Measurements from ENCODE around the gene AKR1A1.
"Not testable (repeated sequence)": the region's sequence is repeated elsewhere in the genome, so short reads cannot be mapped to it uniquely, and the experiment has no call there.

The AKR1A1 gene

GRCh38 chr1:45550401-45551351 is at the start of gene AKR1A1:
Gene AKR1A1, plus strand, starts transcription at chr1:45550826. Its CDS starts 10,969 bp downstream, at chr1:45561795.
- peak; percentile 90 for DNase-seq (ENCODE audit: low spot score)

- DNase-seq (ENCODE audit: low spot score), result no peak
Observed at GRCh38 chr1:45501505-45501859, 49.1 kb upstream of the AKR1A1 start.

GRCh38 chr1:45503462-45504360 is 46.9 kb upstream of the AKR1A1 start:
- no peak for DNase-seq (ENCODE audit: low spot score)

GRCh38 chr1:45507195-45507594 is 43.4 kb upstream of the AKR1A1 start:
- no peak for DNase-seq (ENCODE audit: low spot score)

- DNase-seq (ENCODE audit: low spot score), result no peak
Observed at GRCh38 chr1:45507893-45508292, 42.7 kb upstream of the AKR1A1 start.

- DNase-seq (ENCODE audit: low spot score), result no peak
Observed at GRCh38 chr1:45508295-45509151, 42.1 kb upstream of the AKR1A1 start.

GRCh38 chr1:45510036-45510971 is 40.3 kb upstream of the AKR1A1 start:
- DNase-seq (ENCODE audit: low spot score), result no peak

- DNase-seq (ENCODE audit: low spot score), result peak; percentile 76
Observed at GRCh38 chr1:45510972-45511527, 39.6 kb upstream of the AKR1A1 start.

- DNase-seq (ENCODE audit: low spot score), result peak; percentile 74
Observed at GRCh38 chr1:45512641-45513054, 38.0 kb upstream of the AKR1A1 start.

- not testable (repeated sequence) for DNase-seq (ENCODE audit: low spot score)
Observed at GRCh38 chr1:45513532-45514260, 36.9 kb upstream of the AKR1A1 start.

GRCh38 chr1:45516036-45516435 is 34.6 kb upstream of the AKR1A1 start:
- no peak for DNase-seq (ENCODE audit: low spot score)

- no peak for DNase-seq (ENCODE audit: low spot score)
Observed at GRCh38 chr1:45516465-45516864, 34.2 kb upstream of the AKR1A1 start.

GRCh38 chr1:45518366-45518765 is 32.3 kb upstream of the AKR1A1 start:
- DNase-seq (ENCODE audit: low spot score), result not testable (repeated sequence)

- DNase-seq (ENCODE audit: low spot score), result peak; percentile 96
Observed at GRCh38 chr1:45518910-45519309, 31.7 kb upstream of the AKR1A1 start.

- not testable (repeated sequence) for DNase-seq (ENCODE audit: low spot score)
Observed at GRCh38 chr1:45519774-45520173, 30.9 kb upstream of the AKR1A1 start.

GRCh38 chr1:45521413-45522323 is 29.0 kb upstream of the AKR1A1 start, which contains the start of gene PRDX1:
Gene PRDX1, minus strand, starts transcription at chr1:45521884. Its CDS starts 2,841 bp downstream, at chr1:45519043.
- DNase-seq (ENCODE audit: low spot score), result peak; percentile 97

- DNase-seq (ENCODE audit: low spot score), result no peak
Observed at GRCh38 chr1:45522324-45523104, 28.1 kb upstream of the AKR1A1 start.
